CD4-positive, alpha-beta T cell treated with Interleukin-12 subunit alpha and Interleukin-12 subunit beta, for 1 hour (primary cell): ENCODE results near the gene FOXN3.

ENCODE experiments used
- DNase-seq: peaks from one replicate; pipeline ENCODE4 v3.0.0-alpha.2; 2020

The FOXN3 gene

DNA sequence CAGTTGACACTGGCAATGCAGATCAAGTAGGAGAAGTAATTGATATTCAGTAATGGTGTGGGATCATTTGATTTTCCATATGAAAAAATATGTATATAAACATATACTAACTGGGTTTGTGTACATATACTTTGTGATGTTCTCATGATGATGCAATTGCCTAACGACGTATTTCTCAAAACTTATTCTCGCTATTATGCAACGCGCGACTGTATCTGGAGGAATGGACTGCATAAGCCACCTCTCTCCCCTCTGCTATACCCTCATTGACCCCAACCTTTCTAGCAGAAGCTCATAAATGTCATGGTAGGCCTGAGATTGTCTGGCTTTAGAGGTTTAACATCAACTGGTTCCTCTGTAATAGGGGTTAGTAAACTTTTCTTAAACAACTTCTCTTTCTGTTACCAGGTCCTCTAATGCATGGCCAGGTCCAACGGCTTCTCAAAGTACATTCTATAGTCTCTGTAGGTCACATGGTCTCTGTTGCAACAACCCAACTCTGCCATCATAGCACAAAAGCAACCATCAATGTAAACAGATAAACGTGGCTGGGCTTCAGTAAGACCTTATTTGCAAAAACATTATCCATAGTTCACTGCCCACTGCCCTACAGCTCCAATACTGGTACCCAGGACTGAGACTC is 59.3 kb downstream of the FOXN3 start:
- no peak for DNase-seq

DNA sequence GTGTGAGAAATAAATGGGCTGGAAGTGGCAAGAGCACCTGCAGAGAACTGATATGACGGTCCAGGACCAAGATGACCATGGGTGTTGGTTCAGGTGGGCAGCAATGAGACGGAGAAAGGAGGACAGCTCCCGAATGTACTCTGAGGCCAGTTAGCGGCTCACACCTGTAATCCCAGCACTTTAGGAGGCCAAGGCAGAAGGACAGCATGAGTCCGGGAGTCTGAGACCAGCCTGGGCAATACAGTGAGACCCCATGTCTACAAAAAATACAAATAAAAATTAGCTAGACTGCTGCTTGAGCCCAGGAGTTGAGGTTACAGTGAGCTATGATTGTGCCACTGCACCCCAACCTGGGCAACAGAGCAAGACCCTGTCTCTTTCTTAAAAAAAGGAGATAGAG is 60.1 kb downstream of the FOXN3 start:
- DNase-seq: no peak

DNA sequence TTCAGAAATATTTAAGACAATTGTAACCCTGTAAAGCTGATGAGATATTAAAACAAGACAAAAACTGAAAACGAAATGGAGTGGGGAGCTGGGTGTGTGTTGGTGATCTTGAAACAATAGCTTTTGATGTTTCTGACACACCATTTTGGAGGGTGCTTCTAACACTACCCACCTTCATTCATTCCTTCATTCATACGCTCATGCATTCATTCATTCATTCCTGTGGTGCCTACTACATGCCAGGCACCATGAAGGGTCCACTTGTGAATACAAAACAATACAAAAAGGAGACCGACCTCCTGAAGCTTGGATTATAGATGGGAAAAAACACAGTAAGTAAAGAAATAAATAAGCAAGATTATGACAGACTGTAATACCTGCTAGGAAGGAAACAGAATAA is 60.5 kb downstream of the FOXN3 start:
- no peak for DNase-seq

DNA sequence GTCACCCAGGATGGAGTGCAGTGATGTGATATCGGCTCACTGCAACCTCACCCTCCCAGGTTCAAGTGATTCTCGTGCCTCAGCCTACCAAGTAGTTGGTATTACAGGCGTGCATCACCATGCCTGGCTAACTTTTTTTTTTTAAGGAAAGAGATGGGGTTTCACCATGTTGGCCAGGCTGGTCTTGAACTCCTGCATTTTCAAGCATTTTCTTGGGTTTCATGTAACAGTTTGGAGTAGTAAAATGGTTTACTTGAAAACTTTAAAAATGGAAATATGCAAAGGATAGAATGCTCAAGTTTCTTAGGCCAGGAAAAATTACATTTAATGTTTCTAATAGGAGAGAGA is 63.3 kb downstream of the FOXN3 start:
- DNase-seq: no peak

DNA sequence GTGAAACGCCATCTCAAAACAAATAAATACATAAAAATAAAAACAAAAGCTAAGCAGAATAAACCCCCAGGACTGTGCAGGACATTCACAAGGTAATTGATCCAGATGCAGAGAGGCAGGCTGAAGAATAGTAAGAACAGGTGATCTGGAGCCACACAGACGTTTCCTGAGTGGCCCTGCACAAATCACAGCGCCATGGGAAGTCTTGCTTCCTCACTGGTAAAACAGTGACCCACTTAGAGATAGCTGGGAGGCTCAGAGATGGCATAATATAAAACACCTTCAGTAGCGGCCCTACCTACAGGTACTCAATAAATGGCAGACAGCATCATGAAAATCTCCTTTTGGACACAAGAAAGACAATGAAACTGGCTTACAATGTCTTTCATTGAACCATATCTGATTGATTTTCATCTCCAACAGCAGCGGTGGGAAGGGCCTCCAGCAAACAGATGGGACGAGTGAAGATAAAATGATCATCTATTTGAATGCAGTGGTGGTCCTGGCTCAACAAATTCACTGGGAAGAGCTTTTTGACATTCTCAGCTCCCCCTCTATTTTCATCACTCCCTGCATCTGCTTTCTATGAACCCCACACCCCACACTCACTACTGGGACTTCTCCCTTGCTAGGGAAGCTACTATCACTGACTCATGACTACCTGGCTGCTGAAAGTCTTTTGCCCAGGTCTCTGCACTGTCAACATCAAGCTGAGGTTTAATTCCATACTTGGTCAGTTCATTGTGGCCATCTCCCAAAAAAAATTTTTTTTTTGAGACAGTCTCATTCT is 63.9 kb downstream of the FOXN3 start:
- no peak for DNase-seq

DNA sequence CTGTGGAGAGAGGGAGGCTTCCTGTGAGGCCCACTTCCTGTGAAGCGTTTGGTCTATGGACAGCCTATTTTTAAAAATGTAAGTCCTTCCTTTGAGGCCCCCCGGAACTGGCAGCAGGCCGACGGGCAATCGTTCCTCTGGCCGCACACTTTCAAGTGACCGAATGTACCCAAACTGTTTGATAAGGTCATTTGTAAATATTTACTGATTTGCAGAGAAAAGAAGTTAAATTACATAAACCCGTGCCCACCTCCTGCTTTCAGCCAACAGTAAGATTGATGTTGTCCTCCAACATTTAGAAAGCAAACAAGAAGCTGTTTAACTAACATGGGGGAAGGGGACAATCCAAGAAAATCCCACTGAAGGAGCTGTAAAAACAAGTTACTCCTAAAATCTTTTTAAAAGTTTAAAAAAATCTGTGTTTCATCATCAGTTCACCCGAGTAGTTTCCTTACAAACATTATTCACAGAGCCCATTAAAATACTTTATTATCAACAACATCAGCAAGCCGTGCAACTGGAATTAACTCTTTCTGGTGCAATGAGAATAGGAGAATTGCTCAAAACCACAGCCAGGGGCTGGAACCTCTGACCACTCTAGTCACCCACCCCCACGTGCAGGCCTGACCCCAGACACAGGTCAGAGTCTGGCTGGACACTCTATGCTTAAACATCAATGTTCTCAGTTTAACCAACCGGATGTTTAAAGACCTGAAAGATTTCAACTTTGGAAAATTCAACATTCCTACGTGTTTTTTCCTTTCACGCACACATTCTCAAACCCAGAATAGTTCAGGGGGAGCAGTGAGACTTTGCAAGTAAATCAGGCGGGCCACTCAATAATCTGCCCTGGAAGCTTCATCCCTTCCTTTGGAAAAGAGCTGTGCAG is 65.3 kb downstream of the FOXN3 start:
- peak; percentile 26 for DNase-seq

DNA sequence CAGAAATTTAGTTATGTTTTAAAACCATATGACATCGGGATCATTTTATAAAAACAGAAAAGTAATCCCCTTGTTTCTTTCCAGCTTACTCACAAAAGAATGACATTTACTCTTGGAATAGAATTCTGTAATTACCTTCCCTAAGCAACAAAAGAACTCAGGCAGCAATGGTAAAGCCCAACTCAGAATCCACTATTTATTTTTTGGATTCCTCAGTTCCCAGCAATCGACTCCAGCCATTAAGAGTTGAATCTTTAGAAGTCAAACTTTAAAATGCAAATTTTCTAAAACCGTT is 65.9 kb downstream of the FOXN3 start:
- DNase-seq: no peak

DNA sequence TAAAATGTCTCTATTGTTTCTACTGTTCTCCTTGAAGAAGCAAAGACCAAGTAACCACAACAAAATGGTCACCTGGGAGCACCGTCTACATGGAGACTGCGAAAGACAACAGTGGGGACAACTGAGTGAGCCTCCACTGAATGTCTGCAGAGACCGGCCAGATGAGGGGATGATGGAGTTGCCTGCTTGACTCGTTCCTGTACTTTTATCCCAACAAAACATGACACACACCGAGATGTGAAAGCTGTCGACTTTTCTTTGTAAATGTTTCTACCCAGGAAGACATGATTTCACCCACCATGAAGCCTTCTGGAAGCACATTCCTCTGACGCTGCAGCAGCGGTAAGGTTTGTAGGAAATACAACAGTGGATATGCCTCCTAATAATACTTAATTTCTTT is 66.9 kb downstream of the FOXN3 start:
- no peak for DNase-seq

DNA sequence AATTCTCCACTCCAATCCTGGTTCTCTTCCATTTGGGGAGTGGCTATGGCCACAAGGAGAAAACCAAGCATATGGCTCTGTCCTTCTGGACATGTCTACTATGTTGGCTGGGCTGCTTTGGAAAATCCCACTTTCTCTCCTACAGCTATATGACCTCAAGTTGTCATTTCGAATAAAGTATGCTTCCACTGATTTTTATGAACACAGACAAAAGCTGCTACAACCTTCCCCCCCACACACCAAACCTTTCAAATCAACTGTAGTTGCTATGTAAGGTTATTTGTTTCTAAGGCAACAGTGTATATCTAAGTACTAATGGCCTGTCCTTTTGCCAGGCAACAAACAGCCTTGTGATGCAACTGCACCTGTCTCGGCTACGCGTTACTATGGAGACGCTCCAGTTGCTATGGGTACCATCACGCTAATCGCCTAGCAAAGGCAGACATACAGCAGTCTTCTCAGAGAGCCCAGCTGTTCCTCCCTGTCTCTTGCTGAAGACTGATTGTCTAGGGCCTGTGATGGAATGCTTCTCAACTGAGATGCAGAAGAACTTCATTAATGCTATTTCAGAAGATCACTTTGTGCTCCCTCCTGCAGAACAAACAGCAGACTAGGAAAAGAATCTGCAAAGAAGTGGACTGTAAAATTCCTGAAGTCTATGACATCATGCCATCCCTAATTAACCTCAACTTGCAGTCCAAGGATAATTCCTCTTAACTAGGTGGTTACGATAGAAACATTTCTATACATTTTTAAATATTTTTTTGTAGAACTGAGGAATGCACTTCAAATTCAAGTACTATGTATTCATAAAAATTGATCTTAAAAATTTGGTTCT is 67.6 kb downstream of the FOXN3 start:
- no peak for DNase-seq

DNA sequence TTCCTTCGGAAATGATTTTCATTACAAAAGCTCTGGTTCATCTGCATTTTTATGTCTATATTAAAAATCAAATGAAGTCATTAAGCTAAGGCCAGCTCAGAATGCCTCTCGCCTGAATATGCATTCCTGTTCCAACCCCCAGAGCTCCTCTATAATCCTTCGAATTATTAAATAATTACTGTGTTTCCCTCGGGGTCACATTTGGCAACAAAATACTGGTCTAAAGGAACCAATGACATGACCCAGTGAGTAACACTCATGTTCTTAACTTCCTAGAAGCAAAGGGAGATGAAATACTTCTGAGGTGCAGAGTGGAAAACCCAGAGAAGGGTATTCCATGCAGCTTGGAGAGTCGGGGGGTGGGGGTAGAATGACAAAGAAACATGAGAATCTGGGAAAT is 68.3 kb downstream of the FOXN3 start:
- DNase-seq: no peak

DNA sequence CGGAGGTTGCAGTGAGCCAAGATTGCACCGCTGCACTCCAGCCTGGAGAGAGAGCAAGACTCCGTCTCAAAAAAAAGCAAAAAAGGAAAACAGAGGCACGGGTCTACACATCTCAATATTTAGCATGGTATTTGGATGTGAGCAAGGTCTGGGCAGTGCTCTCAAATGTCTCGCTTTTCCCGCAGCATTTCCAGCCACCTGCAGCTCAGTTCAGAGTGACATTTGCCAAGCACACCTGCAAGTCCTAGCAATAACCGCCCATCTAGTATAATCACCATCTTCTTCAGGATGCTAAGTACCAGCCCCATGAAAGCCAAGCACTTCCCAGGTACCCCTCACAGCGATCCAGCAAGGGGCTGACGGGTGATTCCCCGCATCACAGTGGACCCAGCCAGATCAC is 69.1 kb downstream of the FOXN3 start:
- DNase-seq: no peak

DNA sequence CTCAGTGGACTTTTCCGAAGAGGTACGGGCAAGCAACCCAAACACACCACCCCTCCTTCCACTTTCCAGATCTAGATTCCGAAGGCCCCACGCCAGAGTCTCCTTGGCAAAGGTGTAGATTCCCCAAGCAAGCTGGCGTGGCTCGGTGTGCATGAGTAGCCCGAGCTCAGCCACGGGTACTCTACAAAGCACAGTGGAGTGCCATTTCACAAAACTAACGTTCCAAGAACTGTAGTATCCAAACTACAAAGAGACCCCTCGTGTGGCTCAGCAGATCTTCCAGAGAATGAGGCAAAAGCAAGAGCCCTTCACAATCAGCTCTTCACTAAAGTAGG is 72.1 kb downstream of the FOXN3 start:
- DNase-seq: no peak

DNA sequence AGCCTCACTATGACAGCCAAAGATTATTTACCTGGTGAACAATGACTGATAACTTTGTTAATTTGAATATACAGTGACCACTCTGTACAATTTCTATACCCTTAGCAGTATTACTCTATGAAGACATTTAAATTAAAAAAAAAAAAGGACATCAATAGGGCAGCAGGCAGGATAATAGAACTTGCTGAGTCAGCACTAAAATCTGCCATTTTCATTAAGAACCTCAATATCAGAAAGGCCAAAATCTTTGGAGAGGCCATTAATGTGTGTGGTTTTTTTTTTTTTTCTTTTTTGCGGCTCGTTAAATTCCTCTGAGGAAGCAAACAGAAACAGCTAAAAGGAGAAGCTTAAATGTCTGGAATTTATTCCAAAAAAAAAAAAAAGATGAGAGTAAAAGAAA is 73.7 kb downstream of the FOXN3 start:
- DNase-seq: no peak

DNA sequence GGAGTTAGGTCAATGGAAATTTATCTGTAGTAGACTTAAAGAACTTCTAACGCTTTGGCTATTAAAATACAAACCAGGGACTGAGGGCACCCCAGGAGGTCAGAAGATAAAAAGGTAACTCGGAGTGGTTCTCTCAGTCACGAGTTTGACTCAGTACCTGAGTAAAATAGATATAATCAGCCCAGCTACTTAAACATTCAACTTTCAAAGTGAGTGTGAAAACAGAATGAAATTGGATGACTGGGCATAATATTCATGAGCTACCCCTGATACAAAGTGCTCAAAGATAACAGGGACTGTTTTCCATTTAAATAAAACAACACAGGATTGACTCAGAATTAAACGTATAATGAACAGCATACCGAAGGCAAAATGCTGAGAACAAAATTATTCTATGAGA is 75.0 kb downstream of the FOXN3 start:
- DNase-seq: no peak

DNA sequence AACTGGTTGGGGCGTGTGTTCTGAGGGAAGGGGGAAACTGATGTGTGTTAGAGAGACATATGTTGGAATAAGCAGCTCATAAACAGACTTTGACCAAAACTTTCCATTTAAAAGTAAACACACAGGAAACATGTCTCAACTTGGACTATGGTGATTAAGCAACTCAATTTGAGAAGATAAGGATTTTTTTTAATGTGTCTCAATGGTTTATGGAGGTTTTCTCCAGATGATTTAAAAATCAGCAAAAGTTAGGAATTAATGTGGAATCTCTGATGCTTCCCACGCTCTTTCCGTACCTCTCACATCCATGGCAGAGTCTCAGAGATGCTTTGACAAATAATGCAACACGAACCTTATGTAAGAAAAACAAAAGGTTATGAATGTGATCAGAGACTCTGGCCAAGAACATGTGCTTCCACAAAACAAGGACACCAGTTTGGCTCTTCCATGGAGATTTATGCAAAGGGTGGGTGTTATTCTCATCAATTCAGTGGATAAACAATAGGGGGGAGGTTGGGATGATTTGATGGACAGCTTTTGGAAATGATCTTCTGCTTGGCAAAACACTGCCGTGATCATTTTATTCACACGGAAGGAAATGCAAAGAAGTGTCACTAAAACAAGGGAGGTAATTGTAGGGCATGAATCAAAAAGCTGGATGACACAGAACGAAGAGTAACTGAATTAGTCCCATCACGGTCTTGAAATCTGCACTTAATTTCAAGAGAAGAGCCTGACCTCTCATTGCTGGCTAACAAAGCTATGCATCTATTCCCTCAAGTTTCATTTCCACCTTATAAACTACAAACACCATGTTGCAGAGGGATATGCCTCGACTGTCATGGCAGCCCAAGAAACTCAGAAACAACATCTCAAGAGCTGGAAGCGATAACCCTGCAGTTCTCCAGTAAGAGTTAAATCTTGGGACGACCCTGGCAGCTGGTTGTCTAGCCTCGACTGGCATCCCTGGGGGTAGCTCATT is 76.5 kb downstream of the FOXN3 start:
- no peak for DNase-seq

DNA sequence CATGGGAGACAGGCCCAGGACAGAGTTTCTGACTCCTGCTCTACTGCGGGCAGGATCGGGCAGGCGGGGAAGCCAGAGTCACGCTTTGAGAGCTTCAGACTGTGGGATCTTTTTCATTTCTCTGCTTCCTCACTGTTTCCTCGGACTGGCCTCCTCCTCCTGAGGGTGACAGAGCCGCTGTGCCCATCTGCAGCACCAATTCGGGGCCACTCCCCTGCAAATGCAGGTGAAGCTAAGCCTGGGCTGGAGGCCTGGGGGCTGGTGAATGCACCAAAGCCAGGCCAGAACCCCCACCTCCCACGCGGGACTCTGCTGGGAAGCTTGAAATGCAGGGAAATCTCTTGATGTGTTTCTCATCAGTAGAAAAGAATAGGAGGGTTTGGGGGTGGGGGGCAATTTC is 77.5 kb downstream of the FOXN3 start:
- DNase-seq: no peak

DNA sequence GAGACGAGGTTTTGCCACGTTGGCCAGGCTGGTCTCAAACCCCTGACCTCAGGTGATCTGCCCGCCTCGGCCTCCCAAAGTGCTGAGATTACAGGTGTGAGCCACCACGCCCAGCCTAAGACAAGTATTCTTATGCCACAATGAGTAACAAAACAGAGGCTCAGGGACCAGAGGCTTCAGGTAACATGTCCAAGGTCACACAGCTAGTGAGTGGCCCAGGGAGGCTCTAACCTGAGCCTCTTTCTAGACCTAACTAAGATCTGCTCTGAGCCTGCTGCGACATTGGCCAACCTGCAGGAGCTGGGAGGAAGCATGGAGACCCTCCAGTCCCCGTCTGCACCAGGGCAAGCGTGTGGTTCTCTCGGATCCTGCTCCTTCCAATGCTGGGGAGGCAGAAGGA is 77.9 kb downstream of the FOXN3 start:
- no peak for DNase-seq

DNA sequence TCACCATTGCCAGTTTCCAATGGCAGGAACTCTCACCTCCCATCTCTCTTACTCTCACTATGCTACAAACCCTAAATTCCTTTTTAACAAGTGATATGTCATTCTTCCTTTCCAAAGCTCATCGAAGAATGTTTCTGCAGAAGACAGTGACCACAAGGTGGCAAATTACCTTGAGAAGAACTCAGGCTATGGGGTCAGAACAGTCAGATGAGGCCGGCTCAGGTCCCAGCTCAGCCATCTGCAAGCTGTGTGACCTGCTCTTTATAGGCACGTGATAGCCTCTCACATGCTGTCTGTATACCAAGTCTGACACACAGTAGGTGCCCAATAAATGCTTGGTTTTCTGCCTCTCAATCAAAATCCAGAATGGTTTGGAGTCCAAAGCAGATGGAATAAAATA is 80.7 kb downstream of the FOXN3 start:
- DNase-seq: peak; percentile 9

DNA sequence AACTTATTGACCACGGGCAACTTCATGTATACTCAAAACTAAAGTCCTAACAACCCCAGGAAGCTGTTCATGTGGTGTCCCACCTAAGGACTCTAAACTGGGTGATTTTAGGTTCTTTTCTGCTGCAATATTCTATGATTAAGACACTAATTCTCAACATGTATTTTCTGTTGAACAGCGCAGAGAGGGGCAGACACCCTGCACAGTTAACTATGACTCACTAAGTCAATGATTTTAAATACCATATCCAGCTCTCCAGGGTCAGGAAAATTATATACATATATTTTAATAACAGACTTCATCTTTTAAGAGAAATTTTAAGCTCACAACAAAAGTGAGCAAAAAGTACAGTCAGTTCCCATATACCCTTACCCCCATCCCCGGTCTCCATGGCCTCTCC is 85.0 kb downstream of the FOXN3 start:
- DNase-seq: no peak

DNA sequence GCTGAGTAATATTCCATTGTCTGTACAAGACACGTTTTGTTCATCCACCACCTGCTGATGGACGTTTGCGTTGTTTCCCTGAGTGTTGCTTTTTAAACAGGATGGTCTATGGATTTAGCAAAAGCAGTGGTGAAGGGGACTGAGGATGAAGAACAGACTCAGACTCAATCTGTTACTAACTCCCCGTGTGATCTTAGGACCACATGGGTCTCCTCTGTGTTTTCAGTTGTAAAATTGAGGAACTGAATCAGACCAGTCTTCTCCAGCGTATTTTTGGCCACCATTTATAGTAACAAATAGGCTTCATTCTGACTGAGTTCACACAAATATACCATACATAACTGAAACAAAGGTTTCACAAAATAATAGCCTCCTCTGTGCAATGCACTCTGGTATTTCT is 85.6 kb downstream of the FOXN3 start:
- DNase-seq: no peak

DNA sequence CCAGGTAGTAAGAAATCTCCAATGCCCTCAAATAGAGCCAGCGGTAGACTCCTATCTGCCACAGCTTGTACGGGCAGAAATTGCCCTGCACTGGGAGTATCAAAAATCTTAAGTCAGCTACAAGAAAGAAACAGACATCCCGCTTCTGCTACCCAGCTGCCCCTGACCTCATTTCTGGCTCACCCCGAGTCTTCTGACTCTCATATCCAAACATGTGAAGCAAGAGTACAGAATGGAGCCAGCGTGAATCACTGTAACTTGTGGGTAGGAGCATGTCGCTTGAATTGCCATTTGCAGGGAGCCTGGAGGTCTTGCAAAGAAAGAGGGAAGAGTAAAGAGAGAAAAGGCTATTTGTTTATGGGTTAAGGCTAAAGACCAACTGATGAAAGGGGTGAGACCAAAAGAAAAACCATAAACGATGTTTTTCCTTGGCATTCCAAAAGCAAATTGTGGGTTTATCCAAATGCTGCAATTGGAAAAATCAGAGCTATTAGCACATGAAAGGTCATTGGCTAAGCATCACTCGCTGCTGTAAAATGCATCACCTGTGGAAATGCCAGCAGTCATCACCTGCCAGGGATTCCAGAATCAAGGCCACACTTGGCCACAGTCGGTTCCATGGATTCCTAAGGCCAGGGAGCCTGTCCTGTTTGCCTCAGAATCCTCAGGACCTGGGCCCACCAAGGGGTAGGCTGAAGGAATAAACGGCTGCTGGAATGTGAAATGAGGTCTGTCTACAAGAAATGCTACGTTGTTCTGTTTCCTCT is 86.6 kb downstream of the FOXN3 start:
- DNase-seq: no peak
